GM19395 (cell line): Measurements from ENCODE around the gene SLC2A8.

Source experiments
- ATAC-seq: cut with Tn5 transposase; IDR thresholded peaks from one replicate; pipeline ENCODE4 v1.9.1; 2021; ENCODE audit warnings: mild to moderate bottlenecking, moderate library complexity; ENCODE audit not compliant: unreplicated experiment

Gene SLC2A8

DNA sequence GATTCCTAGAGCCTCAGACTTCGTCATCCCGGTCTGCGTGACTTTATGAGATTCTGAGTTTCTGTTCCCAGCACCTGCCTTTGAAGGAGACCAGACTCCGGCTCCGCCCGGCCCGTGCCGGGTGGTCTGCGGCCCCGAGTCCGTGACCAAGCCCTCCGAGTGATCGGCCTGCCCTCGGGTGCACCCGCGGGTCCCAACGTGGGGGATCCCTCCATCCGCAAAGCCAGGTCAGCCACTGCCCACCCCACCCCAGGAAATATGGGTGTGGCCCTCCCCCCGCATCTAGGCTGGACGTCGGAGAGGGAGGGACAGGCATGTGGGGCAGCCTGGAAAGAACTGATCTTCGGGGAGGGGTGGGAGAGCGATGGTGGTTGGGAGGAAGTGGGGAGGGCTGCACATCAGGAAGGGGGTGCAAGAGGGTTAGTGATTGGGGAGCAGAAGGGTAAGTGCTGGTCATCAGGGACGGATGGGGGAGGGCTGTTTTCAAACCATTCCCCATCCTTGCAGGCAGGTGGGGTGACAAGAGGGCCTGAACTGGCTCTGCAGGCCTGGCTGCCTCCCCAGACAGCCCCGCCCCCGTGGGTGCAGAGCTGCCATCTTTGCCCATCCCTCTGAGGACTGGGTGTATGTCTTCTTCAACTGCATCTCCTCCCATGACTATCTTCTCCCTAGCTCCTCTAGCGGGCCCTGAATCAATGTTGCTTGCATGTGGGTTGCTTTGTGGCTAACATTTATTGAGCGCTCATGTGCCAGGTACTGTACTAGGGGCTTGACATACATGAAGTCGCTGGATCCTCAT, 55.1 kb downstream of the SLC2A8 start:
- ATAC-seq: peak; percentile 6

DNA sequence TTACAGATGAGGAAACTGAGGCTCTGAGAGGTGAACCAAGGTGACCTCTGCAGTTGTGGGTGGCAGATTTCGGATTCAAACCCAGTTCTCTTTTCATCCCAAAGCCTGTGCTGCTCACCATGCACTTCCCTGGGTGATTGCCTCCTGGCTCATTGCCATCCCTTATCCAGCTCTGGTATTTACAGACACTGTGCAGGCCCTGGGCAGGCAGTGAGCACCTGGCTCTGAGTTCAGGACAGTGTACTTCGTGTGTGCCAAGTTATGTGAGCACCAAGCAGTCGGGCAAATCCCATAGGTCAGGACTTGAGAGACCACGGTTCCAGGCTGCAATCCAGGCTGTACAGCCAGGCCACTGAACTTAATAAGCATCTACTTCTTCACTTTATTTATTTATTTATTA, 55.7 kb downstream of the SLC2A8 start:
- no peak for ATAC-seq

DNA sequence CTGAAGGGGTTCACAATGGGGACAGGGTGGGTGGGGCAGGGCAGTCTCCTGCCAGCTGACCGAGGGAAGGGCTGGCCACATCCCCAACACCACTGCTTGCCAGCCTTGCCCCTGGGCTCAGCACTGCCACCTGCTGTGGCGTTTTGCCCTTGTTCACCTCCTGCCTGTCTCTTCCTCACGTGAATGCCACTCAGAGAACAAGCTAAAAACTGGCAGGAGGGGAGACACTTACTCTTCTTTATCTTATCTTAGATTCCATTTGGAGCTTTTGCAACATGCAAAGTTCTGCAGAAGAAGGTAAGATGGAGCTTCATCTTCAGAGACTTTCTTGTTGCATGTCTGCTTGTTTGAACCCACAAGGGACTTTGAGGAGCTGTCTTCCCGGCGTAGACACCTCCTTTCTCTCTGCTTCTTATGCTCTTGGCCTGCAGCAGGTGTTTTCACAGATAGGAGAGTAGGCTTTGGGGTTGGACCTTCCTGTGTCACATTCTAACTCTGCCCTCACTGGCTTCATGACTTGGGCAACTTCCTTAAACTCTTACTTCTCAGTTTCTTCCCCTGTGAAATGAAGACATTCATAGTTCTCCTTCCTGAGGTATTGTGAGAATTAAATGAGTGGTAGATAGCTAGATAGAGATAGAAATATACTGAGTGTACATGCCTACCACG, 58.5 kb downstream of the SLC2A8 start:
- ATAC-seq: no peak

DNA sequence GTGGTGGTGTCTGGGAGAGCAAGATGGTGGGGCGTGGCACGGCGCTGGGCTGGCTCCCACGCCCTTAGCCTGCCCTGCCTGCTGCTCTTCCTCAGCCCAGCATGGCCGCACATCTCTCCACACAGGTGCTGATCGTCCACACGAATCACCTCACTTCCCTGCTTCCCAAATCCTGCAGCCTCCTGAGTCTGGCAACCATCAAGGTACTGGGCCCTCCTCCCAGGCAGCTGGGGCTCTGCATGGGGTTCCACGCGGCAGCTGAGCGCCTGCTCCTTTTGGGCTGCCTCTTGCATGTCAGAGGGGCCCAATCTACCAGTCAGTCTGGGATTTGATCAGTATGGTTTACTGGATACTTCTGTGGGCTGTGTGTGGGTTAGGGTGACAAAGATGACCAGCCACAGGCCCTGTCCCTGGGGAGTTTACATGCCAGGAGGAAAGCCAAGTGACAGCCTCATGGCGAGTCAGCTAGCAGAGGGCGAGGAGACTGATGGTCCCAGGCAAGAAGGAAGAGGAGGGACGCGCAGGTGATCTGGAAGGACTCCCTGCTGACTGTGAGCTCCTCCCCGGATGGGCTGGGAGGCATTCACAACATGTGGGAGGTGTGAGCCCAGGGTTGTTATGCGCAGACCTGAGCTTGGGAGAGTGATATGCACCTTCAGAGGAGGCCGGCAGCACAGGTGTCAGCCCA, 60.4 kb downstream of the SLC2A8 start:
- ATAC-seq: no peak
